ENCODE results near the gene HSPA12A.

DNA sequence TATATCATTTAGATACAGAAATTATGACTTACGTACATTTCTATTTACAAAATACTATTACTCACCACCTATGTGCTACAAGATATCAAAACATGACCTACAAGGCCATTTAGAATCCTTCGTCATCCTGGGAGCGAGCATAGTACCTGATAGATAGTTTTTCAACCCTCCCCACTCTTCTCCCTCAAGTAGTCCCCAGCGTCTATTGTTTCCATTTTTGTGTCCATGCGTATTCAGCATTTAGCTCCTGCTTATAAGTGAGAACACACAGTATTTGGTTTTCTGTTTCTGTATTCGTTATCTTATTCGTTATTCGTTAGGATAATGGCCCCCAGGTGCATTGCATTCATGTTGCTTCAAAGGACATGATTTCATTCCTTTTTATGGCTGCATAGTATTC lies 93.5 kb downstream of the HSPA12A start:
- TF ChIP-seq CTCF (conservative IDR thresholded peaks at IDR 0.05; ENCODE audit: low read depth, low read length), result no peak
- no peak for TF ChIP-seq EZH2 (IDR thresholded peaks at IDR 0.05; ENCODE audit: low read length, unreplicated experiment)
- TF ChIP-seq EZH2phosphoT487 (IDR thresholded peaks at IDR 0.05; ENCODE audit: borderline replicate concordance, low read length), result no peak
